ENCODE data around the gene STK32B. TPM values are rescaled to one million over a fixed set of nuclear protein-coding genes. Genes with fewer than 3 reads are reported as not detected.

Gene STK32B
- total and polyA plus RNA-seq, 4 donors = 0.02 to 0.28 (median 0.08) TPM; not detected in 1

- 79% methylated on average over 5 of the region's 5 CpGs for WGBS
- TF ChIP-seq RXRA (IDR thresholded peaks at IDR 0.05) = no peak
- TF ChIP-seq HNF4G (IDR thresholded peaks at IDR 0.05) = no peak
- no peak for DNase-seq (ENCODE audit: low spot score)
- no peak overlapping the region for H3K4me3 ChIP-seq (ENCODE audit: low read depth in 1 of 3, low read length in 3 of 3)
- no peaks in the 10 kb centered on the region for H3K4me1 ChIP-seq (ENCODE audit: control insufficient read depth in 4 of 4, insufficient read depth in 4 of 4, low read length in 3 of 4)
- no peak overlapping the region for H3K9ac ChIP-seq (ENCODE audit: low read depth in 1 of 2, low read length in 2 of 2)
- H3K9me3 ChIP-seq (ENCODE audit: control insufficient read depth in 4 of 4, low read length in 3 of 4) = peaks cover 0 to 3% (median under 1%) of the 10 kb centered on the region in 4 donors
- no peak overlapping the region for H3K27ac ChIP-seq (ENCODE audit: low read depth in 1 of 2, low read length in 2 of 2)
- H3K36me3 ChIP-seq (ENCODE audit: control insufficient read depth in 4 of 4, insufficient read depth in 3 of 4, low read depth in 1 of 4, low read length in 3 of 4) = no peaks in the 10 kb centered on the region
- H3K27me3 ChIP-seq (ENCODE audit: control insufficient read depth in 4 of 4, insufficient read depth in 4 of 4, low read length in 3 of 4) = peaks cover 0 to 2% (median 0%) of the 10 kb centered on the region in 4 donors
These were observed 381.9 kb downstream of the STK32B start for GRCh38 chr4:5433196-5433595.

GRCh38 chr4:5435201-5435600 lies 383.9 kb downstream of the STK32B start:
- Histone ChIP-seq H3K27ac (ENCODE audit: low read depth in 1 of 2, low read length in 2 of 2) (no peak overlapping the region), H3K4me1 (ENCODE audit: control insufficient read depth in 4 of 4, insufficient read depth in 4 of 4, low read length in 3 of 4) (no peaks in the 10 kb centered on the region), H3K27me3 (ENCODE audit: control insufficient read depth in 4 of 4, insufficient read depth in 4 of 4, low read length in 3 of 4) (peaks cover 0 to 2% (median 0%) of the 10 kb centered on the region in 4 donors), H3K9me3 (ENCODE audit: control insufficient read depth in 4 of 4, low read length in 3 of 4) (peaks cover 0 to 2% (median 0%) of the 10 kb centered on the region in 4 donors), H3K36me3 (ENCODE audit: control insufficient read depth in 4 of 4, insufficient read depth in 3 of 4, low read depth in 1 of 4, low read length in 3 of 4) (no peaks in the 10 kb centered on the region), H3K4me3 (ENCODE audit: low read depth in 1 of 3, low read length in 3 of 3) (no peak overlapping the region), H3K9ac (ENCODE audit: low read depth in 1 of 2, low read length in 2 of 2) (no peak overlapping the region)
- DNase-seq (ENCODE audit: low spot score) = no peak
- WGBS = 23% methylated on average over 5 of the region's 5 CpGs
- TF ChIP-seq EGR1 (IDR thresholded peaks at IDR 0.05; ENCODE audit: low read depth in 2 of 2) = no peak
- no peak for TF ChIP-seq RAD21 (IDR thresholded peaks at IDR 0.05)
- TF ChIP-seq RXRA (IDR thresholded peaks at IDR 0.05) = no peak
- no peak for TF ChIP-seq ATF3 (IDR thresholded peaks at IDR 0.05)
- no peak for TF ChIP-seq TAF1 (conservative IDR thresholded peaks at IDR 0.05)
- TF ChIP-seq FOXA2 (IDR thresholded peaks at IDR 0.05) = no peak
- TF ChIP-seq NR2F2 (IDR thresholded peaks at IDR 0.05) = no peak
- TF ChIP-seq HNF4A (conservative IDR thresholded peaks at IDR 0.05) = no peak
- TF ChIP-seq GABPA (IDR thresholded peaks at IDR 0.05 in 1 of 2, conservative IDR thresholded peaks at IDR 0.05 in 1 of 2) = no peak
- no peak for TF ChIP-seq HNF4G (IDR thresholded peaks at IDR 0.05)
- no peak for TF ChIP-seq ZBTB33 (IDR thresholded peaks at IDR 0.05)
- TF ChIP-seq JUND (IDR thresholded peaks at IDR 0.05) = no peak
- TF ChIP-seq FOXA1 (IDR thresholded peaks at IDR 0.05) = no peak
- no peak for TF ChIP-seq YY1 (IDR thresholded peaks at IDR 0.05)

- no peaks in the 10 kb centered on the region for H3K36me3 ChIP-seq (ENCODE audit: control insufficient read depth in 4 of 4, insufficient read depth in 3 of 4, low read depth in 1 of 4, low read length in 3 of 4)
- H3K4me1 ChIP-seq (ENCODE audit: control insufficient read depth in 4 of 4, insufficient read depth in 4 of 4, low read length in 3 of 4) = no peaks in the 10 kb centered on the region
- H3K27ac ChIP-seq (ENCODE audit: low read depth in 1 of 2, low read length in 2 of 2) = no peak overlapping the region
- peaks cover 0 to under 1% (median 0%) of the 10 kb centered on the region in 4 donors for H3K27me3 ChIP-seq (ENCODE audit: control insufficient read depth in 4 of 4, insufficient read depth in 4 of 4, low read length in 3 of 4)
- peaks cover 0 to 2% (median 0%) of the 10 kb centered on the region in 4 donors for H3K9me3 ChIP-seq (ENCODE audit: control insufficient read depth in 4 of 4, low read length in 3 of 4)
- 79% methylated on average over 4 of the region's 4 CpGs for WGBS
- H3K4me3 ChIP-seq (ENCODE audit: low read depth in 1 of 3, low read length in 3 of 3) = no peak overlapping the region
- no peak for DNase-seq (ENCODE audit: low spot score)
- H3K9ac ChIP-seq (ENCODE audit: low read depth in 1 of 2, low read length in 2 of 2) = no peak overlapping the region
- TF ChIP-seq YY1 (IDR thresholded peaks at IDR 0.05) = no peak
- no peak for TF ChIP-seq ATF3 (IDR thresholded peaks at IDR 0.05)
- TF ChIP-seq HNF4G (IDR thresholded peaks at IDR 0.05) = no peak
- TF ChIP-seq EGR1 (IDR thresholded peaks at IDR 0.05; ENCODE audit: low read depth in 2 of 2) = no peak
- TF ChIP-seq HNF4A (conservative IDR thresholded peaks at IDR 0.05) = no peak
- no peak for TF ChIP-seq RAD21 (IDR thresholded peaks at IDR 0.05)
- TF ChIP-seq SP1 (IDR thresholded peaks at IDR 0.05) = no peak
- TF ChIP-seq GABPA (IDR thresholded peaks at IDR 0.05 in 1 of 2, conservative IDR thresholded peaks at IDR 0.05 in 1 of 2) = no peak
- TF ChIP-seq RXRA (IDR thresholded peaks at IDR 0.05) = no peak
- TF ChIP-seq MAX (IDR thresholded peaks at IDR 0.05) = no peak
- TF ChIP-seq REST (IDR thresholded peaks at IDR 0.05) = no peak
- TF ChIP-seq FOXA2 (IDR thresholded peaks at IDR 0.05) = no peak
- TF ChIP-seq NR2F2 (IDR thresholded peaks at IDR 0.05) = no peak
- no peak for TF ChIP-seq CTCF (IDR thresholded peaks at IDR 0.05; ENCODE audit: low read depth, low read length, missing input control)
- TF ChIP-seq JUND (IDR thresholded peaks at IDR 0.05) = no peak
These were observed 384.5 kb downstream of the STK32B start for GRCh38 chr4:5435823-5436222.

Data from liver (tissue), 9 donors.